A172 (cell line): Measurements from ENCODE around the gene CFAP119. TPM values are rescaled to one million over a fixed set of nuclear protein-coding genes. Genes with fewer than 3 reads are reported as not detected.

Experiments
- DNase-seq: peaks from one replicate; pipeline ENCODE4 v3.0.0-alpha.2; 2015; ENCODE audit warnings: low spot score
- total RNA-seq: library from RNA; depleted of rRNA; stranded (reverse); fragments of >200 nt; shearing (Covaris generic); gene quantifications from 2 replicates; pipeline ENCODE4 v1.2.3, GENCODE V29; 2014; rRNA removed

The CFAP119 gene
- total RNA-seq, 1 experiment from 2014 or later = 6.5 TPM

DNA sequence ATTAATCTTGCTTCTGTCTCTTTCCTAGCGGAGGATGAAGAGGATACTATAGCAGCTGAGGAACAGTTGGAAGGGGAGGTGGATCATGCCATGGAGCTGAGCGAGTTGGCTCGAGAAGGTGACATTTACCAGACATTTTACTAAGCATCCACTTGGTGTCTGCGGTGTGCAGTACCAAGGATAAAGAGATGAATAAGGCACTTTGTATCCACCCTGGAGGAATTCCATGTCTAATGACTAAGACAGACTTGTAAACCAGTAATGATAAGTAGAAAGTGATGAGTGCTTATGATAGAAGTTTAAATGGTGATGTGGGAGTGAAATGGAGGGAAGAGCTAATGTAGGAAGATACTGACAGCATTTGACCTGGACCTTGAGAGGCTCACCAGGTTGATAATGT is 50.9 kb downstream of the CFAP119 start:
- DNase-seq = peak; percentile 40

Other genes with a start within 250 kb of the CFAP119 start
- 43.7 and 61.6 TPM in 2 replicates for gene ZNF768, start 235.5 kb downstream of the CFAP119 start, total RNA-seq
- gene ZNF747, start 227.2 kb downstream of the CFAP119 start, total RNA-seq = 2.0 and 2.5 TPM in 2 replicates
- gene ZNF764, start 203.7 kb downstream of the CFAP119 start, total RNA-seq = 7.3 and 8.1 TPM in 2 replicates
- 6.9 and 11.9 TPM in 2 replicates for gene ZNF688, start 190.3 kb downstream of the CFAP119 start, total RNA-seq
- gene ZNF785, start 176.4 kb downstream of the CFAP119 start, total RNA-seq = not detected in 2 replicates
- gene ZNF689, start 151.7 kb downstream of the CFAP119 start, total RNA-seq = 11.7 and 16.6 TPM in 2 replicates
- gene PRR14, start 111.1 kb downstream of the CFAP119 start, total RNA-seq = 9.1 and 13.7 TPM in 2 replicates
- 16.0 and 24.9 TPM in 2 replicates for gene FBRS, start 103.6 kb downstream of the CFAP119 start, total RNA-seq
- 9.3 and 11.4 TPM in 2 replicates for gene SRCAP, start 62.9 kb downstream of the CFAP119 start, total RNA-seq
- gene PHKG2, start 13.6 kb downstream of the CFAP119 start, total RNA-seq = 57.7 and 61.5 TPM in 2 replicates
- 105 and 107 TPM in 2 replicates for gene RNF40, start 260 bp upstream of the CFAP119 start, total RNA-seq
- 20.5 and 20.8 TPM in 2 replicates for gene ZNF629, start 25.1 kb upstream of the CFAP119 start, total RNA-seq
- gene BCL7C, start 132.0 kb upstream of the CFAP119 start, total RNA-seq = 57.3 and 60.8 TPM in 2 replicates
- 1.9 and 2.3 TPM in 2 replicates for gene CTF1, start 134.6 kb upstream of the CFAP119 start, total RNA-seq
- gene FBXL19, start 161.5 kb upstream of the CFAP119 start, total RNA-seq = 18.7 and 32.5 TPM in 2 replicates
- 46.4 and 50.8 TPM in 2 replicates for gene ORAI3, start 187.0 kb upstream of the CFAP119 start, total RNA-seq
- 3.5 and 3.8 TPM in 2 replicates for gene SETD1A, start 195.7 kb upstream of the CFAP119 start, total RNA-seq
- 30.4 and 33.8 TPM in 2 replicates for gene HSD3B7, start 223.1 kb upstream of the CFAP119 start, total RNA-seq
- 0.26 and 3.5 TPM in 2 replicates for gene STX1B, start 248.6 kb upstream of the CFAP119 start, total RNA-seq